Cardiac muscle cell (in vitro differentiated cells and primary cell): ENCODE data around the gene ENO2. TPM values are rescaled to one million over a fixed set of nuclear protein-coding genes. Genes with fewer than 3 reads are reported as not detected.
A peak's percentile ranks its signal among the peaks of the same experiment; 100 is the strongest.
"Not testable (repeated sequence)": the region's sequence is repeated elsewhere in the genome, so short reads cannot be mapped to it uniquely, and the experiment has no call there.

Experiments
- DNase-seq, 2 donors: peaks; one replicate each; pipeline versions ENCODE4 v3.0.0 to v3.0.0-alpha.2; 2010 to 2017; ENCODE audit warnings: low read depth in 1 of 2, low spot score in 1 of 2
- H3K27ac ChIP-seq: fragments of 200-600 bp; sonication (generic); 2 replicates; pipeline ENCODE4 v1.5.1; 2016
- H3K27me3 ChIP-seq: fragments of 200-600 bp; sonication (generic); 2 replicates; pipeline ENCODE4 v1.6.0; 2016; ENCODE audit warnings: control low read depth
- H3K36me3 ChIP-seq: fragments of 200-600 bp; sonication (generic); 2 replicates; pipeline ENCODE4 v1.5.1; 2016; ENCODE audit warnings: control low read depth
- H3K4me1 ChIP-seq: fragments of 200-600 bp; sonication (generic); 2 replicates; pipeline ENCODE4 v1.8.1; 2017; ENCODE audit warnings: low read depth, mild to moderate bottlenecking, mixed run types
- H3K4me3 ChIP-seq: fragments of 200-600 bp; sonication (generic); 2 replicates; pipeline ENCODE4 v1.5.1; 2016; ENCODE audit warnings: mild to moderate bottlenecking
- H3K9me3 ChIP-seq: fragments of 200-600 bp; sonication (generic); 2 replicates; pipeline ENCODE4 v1.5.1; 2017; ENCODE audit warnings: low read depth, mild to moderate bottlenecking, control low read depth
- polyA plus RNA-seq: library from polyadenylated mRNA; unstranded; fragments of >200 nt; fragmentation: Nextera tagmentation; extraction: Ambion mirVana; gene quantifications from 2 replicates; pipeline ENCODE4 v1.2.1, GENCODE V29; 2016
- total RNA-seq: library from RNA; depleted of rRNA; stranded (reverse); fragments of >200 nt; gene quantifications from 2 replicates; pipeline ENCODE4 v1.2.3, GENCODE V29; 2016
- TF ChIP-seq, protein P1 (sequence below): IDR thresholded peaks from 2 replicates; pipeline ENCODE4 v1.5.1; 2012; ENCODE audit warnings: low read depth, mild to moderate bottlenecking, low read length

Gene ENO2
- total RNA-seq: 56.2 and 87.7 TPM in 2 replicates
- 133 and 154 TPM in 2 replicates for polyA plus RNA-seq

GRCh38 chr12:6914246-6914946 is at the start of gene ENO2:
Gene ENO2 (plus strand): TSS chr12:6914580. CDS start chr12:6915833, 1,253 bp downstream.
- peak; percentile 66 to 80 for DNase-seq
- Histone ChIP-seq H3K27ac (no peak within 1 kb of the TSS), H3K36me3 (peaks cover 2% of the 10 kb centered on the region), H3K27me3 (no peaks in the 10 kb centered on the region), H3K4me3 (peak within 1 kb of the TSS; percentile 69), H3K9me3 (no peaks in the 10 kb centered on the region), H3K4me1 (no peaks in the 10 kb centered on the region)
- TF ChIP-seq, protein P1, sequence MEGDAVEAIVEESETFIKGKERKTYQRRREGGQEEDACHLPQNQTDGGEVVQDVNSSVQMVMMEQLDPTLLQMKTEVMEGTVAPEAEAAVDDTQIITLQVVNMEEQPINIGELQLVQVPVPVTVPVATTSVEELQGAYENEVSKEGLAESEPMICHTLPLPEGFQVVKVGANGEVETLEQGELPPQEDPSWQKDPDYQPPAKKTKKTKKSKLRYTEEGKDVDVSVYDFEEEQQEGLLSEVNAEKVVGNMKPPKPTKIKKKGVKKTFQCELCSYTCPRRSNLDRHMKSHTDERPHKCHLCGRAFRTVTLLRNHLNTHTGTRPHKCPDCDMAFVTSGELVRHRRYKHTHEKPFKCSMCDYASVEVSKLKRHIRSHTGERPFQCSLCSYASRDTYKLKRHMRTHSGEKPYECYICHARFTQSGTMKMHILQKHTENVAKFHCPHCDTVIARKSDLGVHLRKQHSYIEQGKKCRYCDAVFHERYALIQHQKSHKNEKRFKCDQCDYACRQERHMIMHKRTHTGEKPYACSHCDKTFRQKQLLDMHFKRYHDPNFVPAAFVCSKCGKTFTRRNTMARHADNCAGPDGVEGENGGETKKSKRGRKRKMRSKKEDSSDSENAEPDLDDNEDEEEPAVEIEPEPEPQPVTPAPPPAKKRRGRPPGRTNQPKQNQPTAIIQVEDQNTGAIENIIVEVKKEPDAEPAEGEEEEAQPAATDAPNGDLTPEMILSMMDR: no peak

DNA sequence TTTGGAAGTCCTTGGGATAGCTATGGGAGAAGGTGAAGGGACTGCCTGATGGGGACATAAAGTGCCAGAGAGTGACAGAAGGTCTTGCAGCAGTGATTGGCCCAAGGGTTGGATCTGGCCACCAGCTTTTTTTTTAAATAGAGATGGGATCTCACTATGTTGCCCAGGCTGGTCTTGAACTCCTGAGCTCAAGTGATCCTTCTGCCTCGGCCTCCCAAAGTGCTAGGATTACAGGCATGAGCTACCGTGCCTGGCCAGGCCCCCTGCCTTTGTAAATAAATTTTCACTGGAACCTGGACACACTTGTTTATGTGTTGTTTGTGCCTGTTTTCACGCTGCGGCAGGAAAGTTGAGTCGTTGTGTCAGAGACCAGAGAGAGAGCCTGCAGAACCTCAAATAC is 49.1 kb upstream of the ENO2 start:
- H3K4me1 ChIP-seq, DNase-seq, H3K4me3 ChIP-seq, H3K9me3 ChIP-seq, H3K27me3 ChIP-seq, H3K27ac ChIP-seq: not testable (repeated sequence)
- peaks cover 51% of the 10 kb centered on the region for H3K36me3 ChIP-seq

DNA sequence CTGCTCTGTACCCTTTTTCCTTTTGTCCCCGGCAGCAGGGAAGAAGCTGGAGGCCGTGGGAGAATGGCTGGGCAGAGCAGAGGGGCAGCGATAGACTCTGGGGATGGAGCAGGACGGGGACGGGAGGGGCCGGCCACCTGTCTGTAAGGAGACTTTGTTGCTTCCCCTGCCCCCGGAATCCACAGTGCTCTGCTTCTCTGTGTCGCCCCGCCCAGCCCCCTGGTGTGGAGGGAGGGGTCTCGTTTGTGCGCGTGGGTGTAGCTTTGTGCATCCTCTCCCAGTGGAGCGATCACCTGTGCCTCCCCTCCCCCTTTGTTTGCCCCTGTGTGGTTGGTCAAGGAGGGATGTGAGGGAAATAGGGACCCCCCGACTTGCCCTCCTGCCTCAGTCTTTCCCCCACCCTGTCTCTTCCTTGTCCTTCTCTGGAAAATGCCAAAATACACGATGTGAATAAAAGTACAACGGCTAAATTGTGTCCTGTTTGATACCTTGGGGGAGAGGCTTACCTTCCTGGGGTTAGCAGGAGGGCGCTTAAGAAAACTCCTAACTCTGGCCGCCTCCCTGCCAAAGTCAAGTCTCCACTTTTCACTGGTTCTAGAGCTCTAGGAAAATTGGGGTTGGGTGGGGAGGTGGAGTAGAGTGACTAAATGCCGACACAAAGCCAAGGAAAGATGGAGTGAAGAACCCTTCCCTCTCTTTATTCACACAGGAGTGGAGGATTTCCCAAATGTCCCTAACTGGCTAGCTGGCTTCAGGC is 48.0 kb upstream of the ENO2 start:
- H3K4me3 ChIP-seq: no peak overlapping the region
- H3K27me3 ChIP-seq: no peaks in the 10 kb centered on the region
- no peaks in the 10 kb centered on the region for H3K9me3 ChIP-seq
- peaks cover 7% of the 10 kb centered on the region for H3K4me1 ChIP-seq
- no peak for DNase-seq
- TF ChIP-seq, protein P1: no peak
- H3K27ac ChIP-seq: no peak overlapping the region
- peaks cover 50% of the 10 kb centered on the region for H3K36me3 ChIP-seq

GRCh38 chr12:6866920-6867412 is 47.4 kb upstream of the ENO2 start:
- TF ChIP-seq, protein P1: no peak
- Histone ChIP-seq H3K4me1 (peaks cover 7% of the 10 kb centered on the region), H3K27ac (no peak overlapping the region), H3K27me3 (no peaks in the 10 kb centered on the region), H3K4me3 (peak overlapping the region; percentile 97), H3K9me3 (no peaks in the 10 kb centered on the region), H3K36me3 (peaks cover 50% of the 10 kb centered on the region)
- DNase-seq: no peak

- Histone ChIP-seq H3K36me3 (peaks cover 46% of the 10 kb centered on the region), H3K27ac (peak within 1 kb of the TSS; percentile 86), H3K4me1 (peaks cover 7% of the 10 kb centered on the region), H3K9me3 (no peaks in the 10 kb centered on the region), H3K4me3 (peak within 1 kb of the TSS; percentile 97), H3K27me3 (no peaks in the 10 kb centered on the region)
- peak; percentile 84 to 89 for DNase-seq
- TF ChIP-seq, protein P1: peak; percentile 8
Observed at GRCh38 chr12:6867413-6868210, 46.8 kb upstream of the ENO2 start, which contains the start of gene TPI1. Gene TPI1 (plus strand): TSS chr12:6867531. CDS start chr12:6867567, 36 bp downstream.
